NCI-H1694 treated with DMSO at 0.1 percent for 48 hours (cell line): ENCODE data around the gene SCYGR3.

Experiments
- DNase-seq: peaks from one replicate; lab custom pipeline; 2025; lab: John Stamatoyannopoulos, UW

SCYGR3 gene

GRCh38 chr2:227614740-227615139 is at the start of gene SCYGR3:
SCYGR3 (minus strand) TSS chr2:227614840; CDS start chr2:227614840, 0 bp downstream.
- DNase-seq = no peak

- DNase-seq = no peak
Measured at GRCh38 chr2:227661827-227662226, 47.2 kb upstream of the SCYGR3 start.

GRCh38 chr2:227661025-227661649 is 46.5 kb upstream of the SCYGR3 start:
- no peak for DNase-seq

- DNase-seq = no peak
Measured at GRCh38 chr2:227657199-227657845, 42.7 kb upstream of the SCYGR3 start.

GRCh38 chr2:227655454-227655853 is 40.8 kb upstream of the SCYGR3 start:
- no peak for DNase-seq

GRCh38 chr2:227654426-227654825 is 39.8 kb upstream of the SCYGR3 start:
- no peak for DNase-seq

GRCh38 chr2:227653419-227653818 is 38.8 kb upstream of the SCYGR3 start:
- no peak for DNase-seq

GRCh38 chr2:227643990-227644551 is 29.4 kb upstream of the SCYGR3 start:
- DNase-seq = no peak

GRCh38 chr2:227642656-227643055 is 28.0 kb upstream of the SCYGR3 start:
- no peak for DNase-seq

- no peak for DNase-seq
Measured at GRCh38 chr2:227634201-227634600, 19.6 kb upstream of the SCYGR3 start.

GRCh38 chr2:227632827-227633226 is 18.2 kb upstream of the SCYGR3 start:
- no peak for DNase-seq

GRCh38 chr2:227630322-227630721 is 15.7 kb upstream of the SCYGR3 start:
- DNase-seq = no peak

GRCh38 chr2:227629435-227629834 is 14.8 kb upstream of the SCYGR3 start:
- DNase-seq = no peak

- no peak for DNase-seq
Measured at GRCh38 chr2:227627769-227628168, 13.1 kb upstream of the SCYGR3 start.

GRCh38 chr2:227626580-227627151 is 12.0 kb upstream of the SCYGR3 start:
- DNase-seq = no peak

- no peak for DNase-seq
Measured at GRCh38 chr2:227625420-227625819, 10.8 kb upstream of the SCYGR3 start.

GRCh38 chr2:227623226-227623625 is 8.6 kb upstream of the SCYGR3 start:
- DNase-seq = no peak

- DNase-seq = no peak
Measured at GRCh38 chr2:227617316-227618230, 2.9 kb upstream of the SCYGR3 start, which contains the start of gene SCYGR4. SCYGR4 (plus strand) TSS chr2:227617498; CDS start chr2:227617498, 0 bp downstream.

- no peak for DNase-seq
Measured at GRCh38 chr2:227616631-227617030, 2.0 kb upstream of the SCYGR3 start.

- no peak for DNase-seq
Measured at GRCh38 chr2:227615906-227616305, 1.3 kb upstream of the SCYGR3 start.

GRCh38 chr2:227615181-227615580 is 541 bp upstream of the SCYGR3 start:
- no peak for DNase-seq

- no peak for DNase-seq
Measured at GRCh38 chr2:227614246-227614645, 394 bp downstream of the SCYGR3 start.
